ENCODE results near the gene DUS1L. TPM values are rescaled to one million over a fixed set of nuclear protein-coding genes. Genes with fewer than 3 reads are reported as not detected.

DUS1L gene
- total and polyA plus RNA-seq, 2 donors (not counting 1 experiment from before 2014, with no cell fraction given): 109 to 241 TPM

GRCh38 chr17:82108038-82108437 is 42.4 kb upstream of the DUS1L start:
- intact Hi-C loops (cut with micrococcal nuclease): no loop called here
- no peak overlapping the region for H3K27ac Mint-ChIP-seq
- Histone ChIP-seq H3K36me3 (replicated peaks in 1 of 2; ENCODE audit: control extremely low read depth in 1 of 2, control insufficient read depth in 1 of 2, extremely low read depth in 1 of 2, insufficient read depth in 2 of 2, low read length in 1 of 2) (no peaks in the 10 kb centered on the region), H3K27ac (ENCODE audit: low read length in 2 of 2) (no peak overlapping the region), H4K20me1 (ENCODE audit: control insufficient read depth, insufficient read depth, low read length, poor library complexity, severe bottlenecking) (no peaks in the 10 kb centered on the region), H3K4me1 (ENCODE audit: control insufficient read depth in 2 of 2, insufficient read depth in 2 of 2, low read length in 2 of 2) (peaks cover 18 to 25% of the 10 kb centered on the region in 2 donors), H3K4me2 (replicated peaks; ENCODE audit: low read depth, low read length, poor library complexity, severe bottlenecking) (no peak overlapping the region), H2AFZ (ENCODE audit: insufficient read depth, low read depth, low read length, poor library complexity, severe bottlenecking) (no peak overlapping the region), H3K4me3 (ENCODE audit: control extremely low read depth in 1 of 5, extremely low read depth in 1 of 5, insufficient read depth in 1 of 5, low read depth in 2 of 5, low read length in 4 of 5) (no peak overlapping the region), H3K9ac (ENCODE audit: low read length) (no peak overlapping the region), H3K27me3 (replicated peaks in 1 of 4; ENCODE audit: control extremely low read depth in 1 of 4, control insufficient read depth in 3 of 4, insufficient read depth in 4 of 4, low read length in 3 of 4) (no peaks in the 10 kb centered on the region), H3K79me2 (ENCODE audit: control insufficient read depth, insufficient read depth, low read length) (peaks cover 16% of the 10 kb centered on the region), H3K9me3 (ENCODE audit: control extremely low read depth in 1 of 3, control insufficient read depth in 2 of 3, insufficient read depth in 1 of 3, low read length in 2 of 3) (peaks cover 0 to 4% (median 0%) of the 10 kb centered on the region in 3 donors)
- DNase-seq: no peak
- CTCF ChIA-PET: interaction anchor here (1.0 to 1.5 kb wide), 2 partner anchors 10 to 78 kb away, joined by 3 to 5 read pairs; no protein-coding TSS in a partner anchor
- TF ChIP-seq CTCF (IDR thresholded peaks at IDR 0.05) (no peak), EZH2 (IDR thresholded peaks at IDR 0.05; ENCODE audit: borderline replicate concordance, insufficient read depth, low read depth, low read length, poor library complexity, severe bottlenecking) (no peak)
- POLR2A ChIA-PET: no interaction called here
- H3K4me3 Mint-ChIP-seq: no peak overlapping the region
- peaks cover 21% of the 10 kb centered on the region for H3K4me1 Mint-ChIP-seq
- no peaks in the 10 kb centered on the region for H3K9me3 Mint-ChIP-seq (ENCODE audit: insufficient read depth)
- 98% methylated on average over 13 of the region's 14 CpGs for WGBS (ENCODE audit: insufficient coverage)
- H3K27me3 Mint-ChIP-seq: no peaks in the 10 kb centered on the region
- ATAC-seq (ENCODE audit: low read depth): no peak

GRCh38 chr17:82107341-82107860 is 41.8 kb upstream of the DUS1L start:
- Histone ChIP-seq H3K4me2 (replicated peaks; ENCODE audit: low read depth, low read length, poor library complexity, severe bottlenecking) (peak overlapping the region; percentile 89), H3K4me1 (ENCODE audit: control insufficient read depth in 2 of 2, insufficient read depth in 2 of 2, low read length in 2 of 2) (peaks cover 18 to 25% of the 10 kb centered on the region in 2 donors), H4K20me1 (ENCODE audit: control insufficient read depth, insufficient read depth, low read length, poor library complexity, severe bottlenecking) (no peaks in the 10 kb centered on the region), H3K4me3 (ENCODE audit: control extremely low read depth in 1 of 5, extremely low read depth in 1 of 5, insufficient read depth in 1 of 5, low read depth in 2 of 5, low read length in 4 of 5) (no peak overlapping the region), H3K9me3 (ENCODE audit: control extremely low read depth in 1 of 3, control insufficient read depth in 2 of 3, insufficient read depth in 1 of 3, low read length in 2 of 3) (peaks cover 0 to 4% (median 0%) of the 10 kb centered on the region in 3 donors), H2AFZ (ENCODE audit: insufficient read depth, low read depth, low read length, poor library complexity, severe bottlenecking) (no peak overlapping the region), H3K27ac (ENCODE audit: low read length in 2 of 2) (peak overlapping the region in 1 of 2 donors; percentile 75), H3K36me3 (replicated peaks in 1 of 2; ENCODE audit: control extremely low read depth in 1 of 2, control insufficient read depth in 1 of 2, extremely low read depth in 1 of 2, insufficient read depth in 2 of 2, low read length in 1 of 2) (no peaks in the 10 kb centered on the region), H3K9ac (ENCODE audit: low read length) (peak overlapping the region; percentile 76), H3K27me3 (replicated peaks in 1 of 4; ENCODE audit: control extremely low read depth in 1 of 4, control insufficient read depth in 3 of 4, insufficient read depth in 4 of 4, low read length in 3 of 4) (no peaks in the 10 kb centered on the region), H3K79me2 (ENCODE audit: control insufficient read depth, insufficient read depth, low read length) (peaks cover 16% of the 10 kb centered on the region)
- 92% methylated on average over 24 of the region's 24 CpGs for WGBS (ENCODE audit: insufficient coverage)
- ChIA-PET POLR2A (interaction anchor here (0.6 to 1.7 kb wide), 2 partner anchors 8 to 99 kb away, joined by 6 to 12 read pairs; no protein-coding TSS in a partner anchor), CTCF (interaction anchor here (1.0 to 1.6 kb wide), 3 partner anchors 9 to 88 kb away, joined by 3 to 5 read pairs (median 4); no protein-coding TSS in a partner anchor)
- ATAC-seq (ENCODE audit: low read depth) (no peak), DNase-seq (peak; percentile 22)
- no peak for TF ChIP-seq EZH2 (IDR thresholded peaks at IDR 0.05; ENCODE audit: borderline replicate concordance, insufficient read depth, low read depth, low read length, poor library complexity, severe bottlenecking)
- peak; percentile 29 for TF ChIP-seq CTCF (IDR thresholded peaks at IDR 0.05)
- intact Hi-C loops (cut with micrococcal nuclease): loop anchor here (1.0 to 2.0 kb wide), 2 partner anchors 47 to 77 kb away; no protein-coding TSS in a partner anchor
- Mint-ChIP-seq H3K4me1 (peaks cover 21% of the 10 kb centered on the region), H3K27me3 (no peaks in the 10 kb centered on the region), H3K4me3 (peak overlapping the region; percentile 32), H3K9me3 (ENCODE audit: insufficient read depth) (no peaks in the 10 kb centered on the region), H3K27ac (peak overlapping the region; percentile 20)
